Measurements from ENCODE around the gene HOXD13. TPM values are rescaled to one million over a fixed set of nuclear protein-coding genes. Genes with fewer than 3 reads are reported as not detected.

The HOXD13 gene
- polyA plus RNA-seq, 4 donors: 0.09 to 0.65 (median 0.24) TPM; not detected in 1

GRCh38 chr2:176080540-176081375 lies 11.8 kb upstream of the HOXD13 start:
- peak in 1 of 4 donors; percentile 16 for DNase-seq (ENCODE audit: low read depth in 4 of 4, low spot score in 2 of 4)

DNA sequence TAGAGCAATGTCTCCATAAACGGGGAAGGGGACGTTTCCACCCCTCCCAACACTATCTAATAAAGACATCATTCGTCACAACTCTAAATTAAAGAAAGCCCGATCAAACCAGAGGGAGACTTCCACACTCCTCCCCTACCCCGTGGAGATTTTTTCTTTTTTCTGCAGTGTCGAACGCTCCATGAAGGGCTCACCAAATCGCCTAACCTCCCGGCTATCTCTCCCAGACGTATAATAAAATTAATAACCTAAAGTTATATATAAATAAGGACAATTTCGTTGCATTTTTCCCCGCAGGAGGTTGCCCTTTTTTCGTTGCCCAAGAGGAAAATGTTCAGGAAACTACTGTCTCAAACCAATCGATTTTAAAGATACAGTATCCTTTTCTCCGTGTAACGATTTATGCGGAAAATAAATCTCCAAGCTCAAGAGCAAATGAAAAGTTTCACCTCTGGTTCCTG lies 11.1 kb upstream of the HOXD13 start:
- peak in 1 of 4 donors; percentile 31 for DNase-seq (ENCODE audit: low read depth in 4 of 4, low spot score in 2 of 4)

DNA sequence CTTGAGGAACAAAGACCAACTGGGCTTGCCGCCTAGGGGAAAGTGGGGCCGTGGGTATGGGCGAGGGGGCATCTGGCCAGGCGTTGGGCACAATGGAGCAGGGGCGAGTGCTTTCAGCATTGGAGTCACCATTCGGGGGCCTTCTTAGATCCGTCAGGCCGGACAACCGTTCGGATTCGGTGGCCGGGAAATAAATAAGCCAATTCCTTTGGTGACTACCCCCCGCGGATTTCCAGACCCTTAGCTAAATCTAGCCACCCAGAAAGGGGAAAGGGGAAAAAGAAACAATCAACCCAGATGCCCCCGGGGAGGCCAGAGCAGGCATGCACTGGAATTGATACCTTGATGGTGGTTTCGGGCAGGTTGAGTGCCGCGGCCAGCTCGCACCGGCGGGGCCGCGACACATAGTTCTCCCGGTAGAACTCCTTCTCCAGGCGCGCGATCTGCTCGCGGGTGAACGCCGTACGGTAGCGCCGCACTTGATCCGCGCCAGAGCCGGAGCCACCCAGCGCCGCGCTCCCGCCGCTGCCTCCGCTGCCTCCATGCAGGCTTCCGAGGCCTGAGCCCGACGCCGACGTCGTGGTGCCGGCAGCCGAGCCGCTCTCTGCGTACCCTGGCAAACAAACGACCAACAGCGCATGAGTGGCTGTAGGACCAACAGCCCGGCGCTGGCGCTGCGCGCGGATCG lies 10.5 kb upstream of the HOXD13 start:
- DNase-seq (ENCODE audit: low read depth in 4 of 4, low spot score in 2 of 4): peak in 1 of 4 donors; percentile 13

DNA sequence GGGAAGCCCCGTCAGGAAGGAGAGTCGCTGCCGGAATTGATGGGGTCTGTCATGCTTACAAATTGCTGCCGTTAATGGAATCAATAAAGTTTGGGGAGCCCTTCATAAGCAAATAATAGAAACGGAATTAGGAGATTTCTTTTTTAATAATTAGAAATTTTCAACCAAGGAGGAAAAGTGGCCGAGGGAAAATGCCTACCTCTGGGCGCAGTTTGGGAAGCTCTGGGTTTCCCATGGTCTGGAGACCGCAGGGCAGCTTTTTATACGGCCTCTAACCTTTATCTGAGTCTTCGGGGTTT lies 10.0 kb upstream of the HOXD13 start:
- DNase-seq (ENCODE audit: low read depth in 4 of 4, low spot score in 2 of 4): peak in 1 of 4 donors; percentile 17

DNA sequence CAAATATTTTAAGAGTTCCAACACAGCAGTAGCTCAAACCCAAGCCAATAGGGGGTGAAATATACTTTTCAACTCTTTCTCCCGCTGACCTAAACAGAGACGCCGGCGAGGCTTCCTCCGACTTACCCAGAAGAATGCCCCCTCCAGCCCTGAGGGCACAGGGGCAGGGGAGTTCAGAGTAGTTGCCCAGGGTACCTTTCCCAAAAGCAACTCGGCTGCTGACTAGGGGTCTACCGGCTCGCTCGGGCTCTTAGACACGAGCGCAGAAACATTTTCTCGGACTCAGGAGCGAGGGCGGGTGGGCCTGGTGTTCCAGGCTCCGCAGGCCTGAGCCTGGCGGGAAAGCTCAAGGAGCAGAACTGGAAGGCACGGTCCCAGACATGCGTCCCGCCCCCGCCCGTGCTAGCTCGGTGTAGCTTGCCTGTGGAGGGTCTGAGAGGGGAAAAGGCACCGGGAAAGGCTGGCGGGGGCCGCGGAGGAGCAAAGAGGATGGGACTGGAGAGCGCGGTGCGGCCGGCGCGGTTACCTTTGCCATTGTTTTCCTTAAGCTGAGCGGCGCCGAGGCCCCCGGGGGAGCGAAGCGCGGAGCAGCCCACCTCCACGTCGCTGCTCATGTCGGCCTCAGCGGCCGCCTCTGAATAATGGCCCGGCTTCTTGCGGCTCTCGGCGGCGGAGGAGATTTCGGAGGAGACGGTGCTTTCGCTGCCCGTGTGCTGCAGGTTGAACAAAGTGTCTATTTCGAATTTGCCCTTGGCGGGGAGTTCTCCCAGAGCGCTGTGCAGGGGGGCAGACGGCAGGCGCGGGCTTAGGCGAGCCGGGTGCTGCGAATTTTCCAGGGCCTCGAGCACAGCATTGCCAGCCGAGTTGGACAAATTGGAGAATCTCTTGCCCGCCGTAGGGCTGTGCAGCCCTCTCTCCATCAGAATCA lies 9.4 kb upstream of the HOXD13 start:
- no peak for DNase-seq (ENCODE audit: low read depth in 4 of 4, low spot score in 2 of 4)

DNA sequence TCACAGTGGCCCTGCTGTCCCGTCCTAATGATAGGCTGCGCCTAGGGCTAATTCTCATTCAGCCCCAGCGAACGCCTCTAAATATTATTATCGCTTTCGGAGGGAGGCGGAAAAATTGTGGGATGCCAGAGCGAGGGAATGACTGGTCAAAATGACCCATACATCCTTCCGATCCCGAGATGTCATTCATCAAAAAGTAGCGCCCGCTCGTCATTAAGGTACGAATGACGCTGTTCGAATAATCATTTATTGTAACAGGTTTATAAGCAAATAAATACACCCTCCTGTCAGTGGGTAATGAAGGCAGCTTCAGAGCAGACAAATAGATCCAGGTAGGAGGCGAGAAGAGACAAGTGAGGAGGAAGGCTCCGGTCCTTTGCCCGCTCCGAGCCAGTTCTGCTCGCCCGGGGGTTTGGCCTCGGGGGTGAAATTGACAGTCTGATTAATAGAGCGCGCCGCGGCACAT lies 8.7 kb upstream of the HOXD13 start, which contains the start of gene EVX2:
EVX2 (minus strand) TSS at position 167 of the 466 bp plus-strand sequence. CDS start 186 bp downstream, outside the sequence.
- DNase-seq (ENCODE audit: low read depth in 4 of 4, low spot score in 2 of 4): no peak

DNA sequence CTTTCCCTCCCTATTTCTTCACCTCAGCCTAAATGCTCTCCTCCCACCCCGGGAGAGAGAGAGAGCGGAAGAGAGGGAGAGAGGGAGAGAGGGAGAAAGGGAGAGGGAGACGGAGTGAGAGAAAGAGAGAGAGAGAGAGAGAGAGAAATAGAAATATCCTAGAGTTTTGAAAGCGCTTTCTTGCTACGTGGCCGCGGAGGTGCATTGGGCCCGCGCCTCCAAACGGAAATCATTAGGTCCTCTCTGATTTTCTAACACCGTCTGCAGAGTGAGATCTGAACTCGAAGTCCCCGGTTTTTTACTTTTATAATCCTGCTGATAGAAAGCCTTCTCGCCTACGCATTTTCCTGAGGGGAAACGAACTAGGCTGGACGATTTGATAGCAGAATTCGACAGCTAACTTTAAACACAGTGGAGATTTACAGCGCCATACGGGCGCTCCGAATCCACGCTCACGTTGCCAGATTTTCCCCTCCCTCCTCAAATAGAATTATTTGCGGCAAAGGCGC lies 7.9 kb upstream of the HOXD13 start:
- DNase-seq (ENCODE audit: low read depth in 4 of 4, low spot score in 2 of 4): no peak

DNA sequence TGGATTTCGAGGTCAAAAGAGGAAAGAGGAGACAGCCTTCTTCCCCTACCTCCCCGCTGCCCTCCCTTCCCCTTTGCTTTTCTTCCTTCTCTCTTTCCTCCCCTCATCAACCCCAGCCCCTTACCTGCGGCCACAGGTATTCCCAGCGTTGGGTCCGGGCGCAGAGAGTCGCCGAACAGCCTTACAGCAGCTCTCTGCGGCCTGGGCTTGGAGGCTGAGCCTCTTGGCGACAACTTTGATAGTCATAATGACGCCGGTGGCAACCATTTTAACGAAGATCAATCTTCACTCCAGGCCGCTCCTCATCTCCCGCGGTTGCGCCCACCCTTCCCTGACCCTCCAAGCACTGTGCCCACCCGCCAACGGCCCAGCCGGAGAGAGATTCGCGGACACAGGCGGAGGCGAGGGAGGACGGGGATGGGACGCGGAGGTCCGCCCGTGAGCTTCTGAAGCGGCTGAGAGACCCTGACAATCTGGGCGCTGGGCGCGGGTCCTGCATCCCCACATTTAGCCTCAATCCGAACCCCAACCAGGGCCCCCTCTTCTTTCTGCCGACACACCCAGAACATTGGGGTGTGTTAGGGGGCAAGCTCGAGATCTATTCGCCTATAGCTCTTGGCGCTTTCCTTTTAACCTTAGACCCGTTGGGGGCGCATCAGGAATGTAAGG lies 7.3 kb upstream of the HOXD13 start:
- DNase-seq (ENCODE audit: low read depth in 4 of 4, low spot score in 2 of 4): no peak

- no peak for DNase-seq (ENCODE audit: low read depth in 4 of 4, low spot score in 2 of 4)
Observed at GRCh38 chr2:176085861-176086771, 6.4 kb upstream of the HOXD13 start.

- DNase-seq (ENCODE audit: low read depth in 4 of 4, low spot score in 2 of 4): no peak
Observed at GRCh38 chr2:176087330-176088047, 5.0 kb upstream of the HOXD13 start.

DNA sequence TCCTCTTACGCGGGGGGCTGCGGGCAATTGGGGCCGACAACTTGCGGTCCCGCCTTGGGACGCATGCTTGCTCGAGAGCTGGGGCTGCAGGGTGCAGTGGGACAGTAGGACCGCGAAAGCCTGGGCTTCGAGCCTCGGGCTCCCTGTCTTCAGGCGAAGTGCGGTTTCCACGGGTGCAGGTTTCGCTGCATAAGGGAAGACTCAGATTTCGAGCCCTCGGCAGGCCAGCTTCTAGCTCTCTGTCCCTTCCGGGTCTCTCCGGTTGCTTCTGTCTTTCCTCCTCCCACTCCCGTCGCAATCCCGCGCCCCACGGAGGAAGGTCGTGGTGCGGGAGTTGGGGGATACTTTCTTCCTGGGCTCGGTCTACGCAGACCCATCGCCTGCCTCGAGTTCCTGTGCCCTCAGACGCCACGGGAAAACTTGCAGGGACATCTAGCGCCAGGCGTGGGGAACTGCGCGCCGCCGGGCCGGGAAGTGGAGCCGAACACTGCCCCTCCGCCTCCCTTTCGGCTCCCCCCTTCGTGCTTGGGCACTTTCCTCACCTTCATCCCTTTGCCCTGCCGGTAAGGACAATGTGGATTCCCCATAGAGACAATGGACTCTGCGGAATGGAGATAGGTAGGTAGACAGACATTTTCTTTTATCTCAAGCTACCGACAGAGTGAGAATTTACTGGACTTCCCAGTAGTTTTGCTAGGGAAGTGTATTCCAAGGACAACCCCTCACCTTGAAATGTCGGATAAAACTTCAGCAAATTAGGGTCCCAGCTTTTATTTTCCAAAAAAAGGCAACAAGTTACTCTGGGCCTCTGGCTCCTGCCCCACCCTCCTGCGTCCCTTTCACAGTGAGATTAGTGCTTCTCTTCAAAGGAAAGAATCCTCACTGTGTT lies 4.2 kb upstream of the HOXD13 start:
- no peak for DNase-seq (ENCODE audit: low read depth in 4 of 4, low spot score in 2 of 4)

- no peak for DNase-seq (ENCODE audit: low read depth in 4 of 4, low spot score in 2 of 4)
Observed at GRCh38 chr2:176088937-176089842, 3.3 kb upstream of the HOXD13 start.

GRCh38 chr2:176089843-176090395 lies 2.6 kb upstream of the HOXD13 start:
- no peak for DNase-seq (ENCODE audit: low read depth in 4 of 4, low spot score in 2 of 4)

DNA sequence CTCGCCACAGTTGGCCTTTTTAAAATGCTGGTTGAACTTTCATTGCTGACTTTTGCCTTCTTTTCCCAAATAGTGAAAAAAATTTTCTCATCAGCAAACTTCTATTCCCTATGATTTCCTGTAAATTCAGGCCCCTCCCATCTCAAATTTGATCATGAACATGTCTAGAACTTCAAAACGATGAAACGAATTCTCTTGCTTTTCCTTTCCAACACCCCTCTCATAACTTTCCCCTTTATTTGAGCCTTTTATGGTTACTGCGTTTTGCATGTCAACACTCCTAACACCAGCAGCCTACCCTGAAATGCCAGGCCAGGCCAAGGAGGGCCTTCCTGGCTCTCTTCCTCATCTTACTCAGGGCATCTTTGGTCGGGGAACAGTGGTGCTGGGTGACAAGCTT lies 1.7 kb upstream of the HOXD13 start:
- DNase-seq (ENCODE audit: low read depth in 4 of 4, low spot score in 2 of 4): no peak

DNA sequence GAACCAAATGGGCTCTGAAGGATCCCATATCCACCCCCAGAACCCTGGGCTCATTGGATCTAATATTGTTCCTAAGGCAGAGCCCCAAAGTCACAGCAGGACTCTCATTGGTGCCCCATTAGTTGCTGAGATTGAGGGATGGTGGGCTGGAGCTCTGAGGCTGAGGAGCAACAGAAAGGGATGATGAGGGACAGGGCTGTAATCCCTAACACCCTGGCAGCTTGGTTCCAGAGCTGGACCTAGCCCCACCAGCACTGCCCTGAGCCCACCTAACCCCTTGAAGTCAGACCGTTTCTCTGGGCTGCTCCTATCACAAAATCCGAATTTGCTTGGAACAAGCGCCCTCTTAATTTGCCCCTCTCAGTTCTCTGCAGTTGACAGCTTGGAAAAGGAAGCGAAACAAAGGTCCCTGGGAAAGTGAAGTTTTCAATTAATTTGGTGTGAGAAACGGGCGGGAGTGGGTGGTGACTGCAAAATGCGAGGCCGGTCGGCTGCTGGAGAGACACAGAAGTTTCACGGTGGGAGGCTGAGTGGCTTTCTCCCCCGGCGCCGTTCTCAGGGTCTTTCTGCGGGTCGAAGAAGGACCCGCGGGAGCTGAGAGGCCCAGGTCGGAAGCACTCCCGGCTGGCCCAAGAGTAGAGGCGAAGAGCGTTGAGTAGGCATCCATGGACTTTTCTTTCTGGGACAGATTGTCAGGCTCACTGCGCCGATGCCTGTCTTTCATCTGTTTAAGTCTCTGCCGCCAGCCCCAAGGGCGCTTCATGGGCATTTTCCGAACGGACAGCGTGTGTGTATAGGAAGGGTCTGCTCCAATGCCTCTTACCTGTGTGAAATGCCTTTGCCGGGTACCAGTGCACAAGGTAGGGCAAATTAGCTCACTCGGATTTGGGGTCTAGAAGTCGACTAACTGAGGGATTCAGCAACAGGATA lies 927 bp upstream of the HOXD13 start:
- DNase-seq (ENCODE audit: low read depth in 4 of 4, low spot score in 2 of 4): no peak

Data from left renal cortex interstitium (tissue), 4 donors.